T-cell (primary cell): ENCODE data around the gene LINC01488. TPM values are rescaled to one million over a fixed set of nuclear protein-coding genes. Genes with fewer than 3 reads are reported as not detected.
A peak's percentile ranks its signal among the peaks of the same experiment; 100 is the strongest.

Experiments used
- ATAC-seq, 4 experiments: fragments of 200-7000 bp in 3 of 4; fragments of 150-1000 bp in 1 of 4; cut with Tn5 transposase; replicated peaks in 1 of 4; 1 replicate in 3 of 4; 2 replicates in 1 of 4; pipeline ENCODE4 v1.10.0; 2021; ENCODE audit warnings: moderate library complexity in 3 of 4, mild to moderate bottlenecking in 2 of 4, moderate number of reproducible peaks in 1 of 4
- CTCF ChIA-PET, 2 donors: fragments of 300-600 bp; sonication (Branson Sonifier 250); formaldehyde crosslinking; loops; one replicate each; lab custom pipeline; 2022; ENCODE audit warnings: antibody characterized with exemption in 2 of 2; lab: Charles Lee
- POLR2A ChIA-PET, 2 donors: fragments of 300-600 bp; sonication (Branson Sonifier 250); formaldehyde crosslinking; loops; one replicate each; lab custom pipeline; 2022; ENCODE audit warnings: antibody characterized with exemption in 2 of 2; lab: Charles Lee
- DNase-seq, 35 experiments: peaks; one replicate each; pipeline versions ENCODE4 v3.0.0 to v3.0.0-alpha.2; 2013 to 2023
- H3K27ac ChIP-seq: one replicate; pipeline ENCODE4 v1.5.1; 2013; ENCODE audit warnings: low read length
- H3K27me3 ChIP-seq, 2 experiments: replicated peaks in 1 of 2; 1 replicate in 1 of 2; 2 replicates in 1 of 2; pipeline versions ENCODE4 v1.6.1 to v1.7.0; 2013; ENCODE audit warnings: low read length in 1 of 2, mixed read lengths in 1 of 2; ENCODE audit not compliant: control insufficient read depth in 2 of 2, insufficient read depth in 2 of 2; ENCODE audit errors: extremely low read depth in 1 of 2
- H3K36me3 ChIP-seq, 2 donors: 1 replicate in 1 of 2; 2 replicates in 1 of 2; pipeline versions ENCODE4 v1.6.1 to v1.7.0; 2013; ENCODE audit warnings: low read length in 1 of 2; ENCODE audit not compliant: control insufficient read depth in 2 of 2, insufficient read depth in 1 of 2; ENCODE audit errors: extremely low read depth in 1 of 2
- H3K4me1 ChIP-seq, 2 experiments: 1 replicate in 1 of 2; 2 replicates in 1 of 2; pipeline versions ENCODE4 v1.6.1 to v1.7.0; 2013; ENCODE audit warnings: low read length in 2 of 2, mixed read lengths in 1 of 2; ENCODE audit not compliant: insufficient read depth in 2 of 2, control insufficient read depth in 1 of 2; ENCODE audit errors: extremely low read depth in 1 of 2
- H3K4me3 ChIP-seq, 2 donors: 1 replicate in 1 of 2; 2 replicates in 1 of 2; pipeline versions ENCODE4 v1.5.1 to v1.7.0; 2013; ENCODE audit warnings: mild to moderate bottlenecking in 2 of 2, low read length in 1 of 2, moderate library complexity in 1 of 2; ENCODE audit not compliant: control insufficient read depth in 1 of 2; ENCODE audit errors: extremely low read depth in 1 of 2
- H3K9me3 ChIP-seq: 2 replicates; pipeline ENCODE4 v1.7.0; 2013
- H3K27ac Mint-ChIP-seq, 2 donors: one replicate each; pipeline ENCODE4 v1.8.0; 2020 to 2021; ENCODE audit warnings: mild to moderate bottlenecking in 2 of 2, mixed read lengths in 2 of 2
- H3K27me3 Mint-ChIP-seq, 2 donors: one replicate each; pipeline ENCODE4 v1.8.0; 2021 to 2022; ENCODE audit warnings: mixed read lengths in 2 of 2
- H3K36me3 Mint-ChIP-seq: one replicate; pipeline ENCODE4 v1.8.0; 2021; ENCODE audit warnings: mixed read lengths
- H3K4me1 Mint-ChIP-seq, 3 donors: one replicate each; pipeline ENCODE4 v1.8.0; 2020 to 2022; ENCODE audit warnings: mixed read lengths in 3 of 3, mild to moderate bottlenecking in 1 of 3
- H3K4me3 Mint-ChIP-seq, 3 donors: one replicate each; pipeline ENCODE4 v1.8.0; 2020 to 2022; ENCODE audit warnings: mild to moderate bottlenecking in 3 of 3, mixed read lengths in 3 of 3, moderate library complexity in 3 of 3
- H3K9me3 Mint-ChIP-seq, 3 donors: one replicate each; pipeline ENCODE4 v1.8.0; 2020 to 2022; ENCODE audit warnings: mixed read lengths in 3 of 3
- WGBS: methylation state at CpG from one replicate; pipeline ENCODE4 v1.1.5; 2013; ENCODE audit warnings: missing lambda C conversion rate; ENCODE audit not compliant: insufficient coverage; 5-methylcytosine and 5-hydroxymethylcytosine counted together
- total RNA-seq, 35 experiments: library from RNA in 6 of 35; stranded (reverse) in 6 of 35; fragments of 120-200 nt in 1 of 35; gene quantifications; one replicate each; pipeline versions ENCODE4 v1.2.1 to v1.2.4 and lab custom pipeline; 2013 to 2026

Gene LINC01488
- total RNA-seq, 5 donors from 2014 or later (not counting 1 experiment from before 2014, with no cell fraction given): not detected

- no peak overlapping the region for H3K27ac Mint-ChIP-seq
- ATAC-seq: no peak
Observed at GRCh38 chr11:69514771-69515170, 33.3 kb downstream of the LINC01488 start.

GRCh38 chr11:69515271-69516245 is 34.1 kb downstream of the LINC01488 start:
- peaks cover 0 to 26% of the 10 kb centered on the region in 2 experiments for H3K27me3 ChIP-seq
- Mint-ChIP-seq H3K4me3 (no peak overlapping the region), H3K27ac (peak overlapping the region in 1 of 2 donors; percentile 16), H3K4me1 (no peaks in the 10 kb centered on the region), H3K27me3 (peaks cover 12 to 30% of the 10 kb centered on the region in 2 donors), H3K9me3 (peaks cover 4 to 21% (median 11%) of the 10 kb centered on the region in 3 donors), H3K36me3 (no peaks in the 10 kb centered on the region)
- H3K4me3 ChIP-seq: no peak overlapping the region
- ATAC-seq: no peak
- CTCF ChIA-PET: no interaction called here
- no peaks in the 10 kb centered on the region for H3K36me3 ChIP-seq
- H3K4me1 ChIP-seq: no peaks in the 10 kb centered on the region
- no peak overlapping the region for H3K27ac ChIP-seq
- WGBS: 66% methylated on average over 6 of the region's 12 CpGs
- DNase-seq: no peak
- H3K9me3 ChIP-seq: no peaks in the 10 kb centered on the region
- POLR2A ChIA-PET: no interaction called here

More at GRCh38 chr11:69514771-69515170, 33.3 kb downstream of the LINC01488 start:
- H3K9me3 ChIP-seq: no peaks in the 10 kb centered on the region
- H3K4me3 Mint-ChIP-seq: no peak overlapping the region
- ChIA-PET POLR2A (no interaction called here), CTCF (no interaction called here)
- H3K27me3 ChIP-seq: peaks cover 0 to 34% of the 10 kb centered on the region in 2 experiments
- H3K27ac ChIP-seq: no peak overlapping the region
- H3K4me1 Mint-ChIP-seq: no peaks in the 10 kb centered on the region
- DNase-seq: no peak
- WGBS: 86% methylated on average over 2 of the region's 5 CpGs
- peaks cover 15 to 30% of the 10 kb centered on the region in 2 donors for H3K27me3 Mint-ChIP-seq
- no peaks in the 10 kb centered on the region for H3K36me3 Mint-ChIP-seq
- H3K4me1 ChIP-seq: no peaks in the 10 kb centered on the region
- peaks cover 4 to 21% (median 11%) of the 10 kb centered on the region in 3 donors for H3K9me3 Mint-ChIP-seq
- no peaks in the 10 kb centered on the region for H3K36me3 ChIP-seq
- H3K4me3 ChIP-seq: no peak overlapping the region

- Mint-ChIP-seq H3K36me3 (no peaks in the 10 kb centered on the region), H3K27me3 (peaks cover 12 to 30% of the 10 kb centered on the region in 2 donors), H3K4me1 (no peaks in the 10 kb centered on the region), H3K9me3 (peaks cover 4 to 21% (median 11%) of the 10 kb centered on the region in 3 donors), H3K4me3 (no peak overlapping the region), H3K27ac (no peak overlapping the region)
- 100% methylated on average over 1 of the region's 3 CpGs for WGBS
- no peak overlapping the region for H3K27ac ChIP-seq
- no peaks in the 10 kb centered on the region for H3K9me3 ChIP-seq
- H3K27me3 ChIP-seq: peaks cover 0 to 27% of the 10 kb centered on the region in 2 experiments
- no peaks in the 10 kb centered on the region for H3K36me3 ChIP-seq
- POLR2A ChIA-PET: no interaction called here
- CTCF ChIA-PET: no interaction called here
- no peak for DNase-seq
- ATAC-seq: no peak
- H3K4me1 ChIP-seq: no peaks in the 10 kb centered on the region
- no peak overlapping the region for H3K4me3 ChIP-seq
Observed at GRCh38 chr11:69516526-69516925, 35.1 kb downstream of the LINC01488 start.

- ATAC-seq (no peak), DNase-seq (no peak)
- Histone ChIP-seq H3K4me1 (no peaks in the 10 kb centered on the region), H3K36me3 (no peaks in the 10 kb centered on the region), H3K9me3 (no peaks in the 10 kb centered on the region), H3K4me3 (no peak overlapping the region), H3K27ac (no peak overlapping the region), H3K27me3 (peaks cover 0 to 16% of the 10 kb centered on the region in 2 experiments)
- no peaks in the 10 kb centered on the region for H3K36me3 Mint-ChIP-seq
- H3K27me3 Mint-ChIP-seq: peaks cover 12 to 30% of the 10 kb centered on the region in 2 donors
- ChIA-PET POLR2A (no interaction called here), CTCF (interaction anchor here in 1 of 2 donors (0.6 kb wide), 1 partner anchor 673 kb away, joined by 3 read pairs; no protein-coding TSS in a partner anchor)
- H3K9me3 Mint-ChIP-seq: peaks cover 4 to 21% (median 11%) of the 10 kb centered on the region in 3 donors
- no peak overlapping the region for H3K27ac Mint-ChIP-seq
- WGBS: no CpG with 5 or more reads among the region's 5 CpGs
- H3K4me3 Mint-ChIP-seq: no peak overlapping the region
- H3K4me1 Mint-ChIP-seq: no peaks in the 10 kb centered on the region
Observed at GRCh38 chr11:69518081-69518950, 36.9 kb downstream of the LINC01488 start.

GRCh38 chr11:69520186-69520916 is 38.9 kb downstream of the LINC01488 start:
- Histone ChIP-seq H3K4me1 (no peaks in the 10 kb centered on the region), H3K9me3 (no peaks in the 10 kb centered on the region), H3K27me3 (peaks cover 0 to 24% of the 10 kb centered on the region in 2 experiments), H3K4me3 (no peak overlapping the region), H3K27ac (no peak overlapping the region), H3K36me3 (no peaks in the 10 kb centered on the region)
- no peaks in the 10 kb centered on the region for H3K4me1 Mint-ChIP-seq
- CTCF ChIA-PET: no interaction called here
- no peak overlapping the region for H3K27ac Mint-ChIP-seq
- no peak overlapping the region for H3K4me3 Mint-ChIP-seq
- H3K9me3 Mint-ChIP-seq: peaks cover 4 to 21% (median 11%) of the 10 kb centered on the region in 3 donors
- peaks cover 12 to 23% of the 10 kb centered on the region in 2 donors for H3K27me3 Mint-ChIP-seq
- ATAC-seq: no peak
- POLR2A ChIA-PET: no interaction called here
- no peaks in the 10 kb centered on the region for H3K36me3 Mint-ChIP-seq
- no peak for DNase-seq
- 100% methylated on average over 1 of the region's 1 CpG for WGBS
